ENCODE measurements around the gene MMP2. TPM values are rescaled to one million over a fixed set of nuclear protein-coding genes. Genes with fewer than 3 reads are reported as not detected.

The MMP2 gene
- total and polyA plus RNA-seq, 2 of the 13 experiments (the other 11 are each of a cell fraction or from before 2014, with no cell fraction given), result 0.31 to 1.3 TPM

GRCh38 chr16:55480228-55480655, 1.2 kb downstream of the MMP2 start (continued):
- TF ChIP-seq ZNF800 (CRISPR knock-in tag; IDR thresholded peaks at IDR 0.05), result peak; percentile 86
- TF ChIP-seq MLXIP (CRISPR knock-in tag; IDR thresholded peaks at IDR 0.05; ENCODE audit: borderline replicate concordance), result no peak
- no peak for TF ChIP-seq SRY (CRISPR knock-in tag; IDR thresholded peaks at IDR 0.05)
- no peak for TF ChIP-seq THAP11 (CRISPR knock-in tag; IDR thresholded peaks at IDR 0.05)
- no peak for TF ChIP-seq SMAD3 (CRISPR knock-in tag; IDR thresholded peaks at IDR 0.05)
- no peak for TF ChIP-seq NCOR1 (IDR thresholded peaks at IDR 0.05; ENCODE audit: borderline replicate concordance, low read length)
- no peak for TF ChIP-seq NCOA2 (CRISPR knock-in tag; IDR thresholded peaks at IDR 0.05)
- peak; percentile 65 for TF ChIP-seq ZBTB14 (CRISPR knock-in tag; IDR thresholded peaks at IDR 0.05)
- no peak for TF ChIP-seq ERF (CRISPR knock-in tag; IDR thresholded peaks at IDR 0.05)
- no peak for TF ChIP-seq TRAFD1 (CRISPR knock-in tag; IDR thresholded peaks at IDR 0.05; ENCODE audit: borderline replicate concordance)
- no peak for TF ChIP-seq ZNF230 (CRISPR knock-in tag; IDR thresholded peaks at IDR 0.05)
- TF ChIP-seq CEBPB (IDR thresholded peaks at IDR 0.05; ENCODE audit: borderline replicate concordance, low read depth, low read length), result peak; percentile 62
- TF ChIP-seq ZNF101 (CRISPR knock-in tag; IDR thresholded peaks at IDR 0.05; ENCODE audit: borderline replicate concordance, low read depth), result no peak

Measured in HepG2 (cell line).